ENCODE data around the gene ARHGAP44. TPM values are rescaled to one million over a fixed set of nuclear protein-coding genes. Genes with fewer than 3 reads are reported as not detected.
A peak's percentile ranks its signal among the peaks of the same experiment; 100 is the strongest.

ARHGAP44 gene
- total and polyA plus RNA-seq, 2 experiments from 2014 or later, result 4.6 to 5.4 TPM

GRCh38 chr17:12808723-12809122, 19.4 kb downstream of the ARHGAP44 start:
- TF ChIP-seq, protein P1, sequence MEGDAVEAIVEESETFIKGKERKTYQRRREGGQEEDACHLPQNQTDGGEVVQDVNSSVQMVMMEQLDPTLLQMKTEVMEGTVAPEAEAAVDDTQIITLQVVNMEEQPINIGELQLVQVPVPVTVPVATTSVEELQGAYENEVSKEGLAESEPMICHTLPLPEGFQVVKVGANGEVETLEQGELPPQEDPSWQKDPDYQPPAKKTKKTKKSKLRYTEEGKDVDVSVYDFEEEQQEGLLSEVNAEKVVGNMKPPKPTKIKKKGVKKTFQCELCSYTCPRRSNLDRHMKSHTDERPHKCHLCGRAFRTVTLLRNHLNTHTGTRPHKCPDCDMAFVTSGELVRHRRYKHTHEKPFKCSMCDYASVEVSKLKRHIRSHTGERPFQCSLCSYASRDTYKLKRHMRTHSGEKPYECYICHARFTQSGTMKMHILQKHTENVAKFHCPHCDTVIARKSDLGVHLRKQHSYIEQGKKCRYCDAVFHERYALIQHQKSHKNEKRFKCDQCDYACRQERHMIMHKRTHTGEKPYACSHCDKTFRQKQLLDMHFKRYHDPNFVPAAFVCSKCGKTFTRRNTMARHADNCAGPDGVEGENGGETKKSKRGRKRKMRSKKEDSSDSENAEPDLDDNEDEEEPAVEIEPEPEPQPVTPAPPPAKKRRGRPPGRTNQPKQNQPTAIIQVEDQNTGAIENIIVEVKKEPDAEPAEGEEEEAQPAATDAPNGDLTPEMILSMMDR (IDR thresholded peaks at IDR 0.05; ENCODE audit: poor library complexity), result no peak
- no peak overlapping the region for H2AFZ ChIP-seq
- no peaks in the 10 kb centered on the region for H3K27me3 ChIP-seq
- H4K20me1 ChIP-seq (ENCODE audit: insufficient read depth, poor library complexity, severe bottlenecking), result no peaks in the 10 kb centered on the region
- no peaks in the 10 kb centered on the region for H3K9me3 ChIP-seq (ENCODE audit: low read depth)
- H3K79me2 ChIP-seq, result no peaks in the 10 kb centered on the region
- no peak for DNase-seq (ENCODE audit: low spot score)
- WGBS (ENCODE audit: low lambda C conversion rate, missing lambda C conversion rate), result 90% methylated on average over 3 of the region's 3 CpGs
- H3K36me3 ChIP-seq (replicated peaks; ENCODE audit: insufficient read depth, low read depth), result no peaks in the 10 kb centered on the region
- H3K4me1 ChIP-seq (ENCODE audit: insufficient read depth), result no peaks in the 10 kb centered on the region
- H3K27ac ChIP-seq, result no peak overlapping the region
- H3K4me3 ChIP-seq, result no peak overlapping the region
- H3K9me2 ChIP-seq (replicated peaks; ENCODE audit: insufficient read depth), result no peaks in the 10 kb centered on the region
- no peak overlapping the region for H3K4me2 ChIP-seq

- Histone ChIP-seq H2AFZ (no peak overlapping the region), H3K36me3 (replicated peaks; ENCODE audit: insufficient read depth, low read depth) (no peaks in the 10 kb centered on the region), H3K27ac (no peak overlapping the region), H3K79me2 (no peaks in the 10 kb centered on the region), H3K9me3 (ENCODE audit: low read depth) (peaks cover 4% of the 10 kb centered on the region), H3K27me3 (no peaks in the 10 kb centered on the region), H3K4me1 (ENCODE audit: insufficient read depth) (no peaks in the 10 kb centered on the region), H3K4me3 (no peak overlapping the region), H4K20me1 (ENCODE audit: insufficient read depth, poor library complexity, severe bottlenecking) (no peaks in the 10 kb centered on the region), H3K4me2 (peak overlapping the region; percentile 9), H3K9me2 (replicated peaks; ENCODE audit: insufficient read depth) (no peaks in the 10 kb centered on the region)
- no peak for TF ChIP-seq EZH2phosphoT487 (IDR thresholded peaks at IDR 0.05; ENCODE audit: low read depth, severe bottlenecking, unreplicated experiment)
- TF ChIP-seq, protein P1 (IDR thresholded peaks at IDR 0.05; ENCODE audit: poor library complexity), result no peak
- no peak for TF ChIP-seq EZH2 (IDR thresholded peaks at IDR 0.05; ENCODE audit: borderline replicate concordance)
- WGBS (ENCODE audit: low lambda C conversion rate, missing lambda C conversion rate), result 50% methylated on average over 5 of the region's 5 CpGs
- no peak for DNase-seq (ENCODE audit: low spot score)
These were observed 23.6 kb downstream of the ARHGAP44 start for GRCh38 chr17:12812877-12813276.

DNA sequence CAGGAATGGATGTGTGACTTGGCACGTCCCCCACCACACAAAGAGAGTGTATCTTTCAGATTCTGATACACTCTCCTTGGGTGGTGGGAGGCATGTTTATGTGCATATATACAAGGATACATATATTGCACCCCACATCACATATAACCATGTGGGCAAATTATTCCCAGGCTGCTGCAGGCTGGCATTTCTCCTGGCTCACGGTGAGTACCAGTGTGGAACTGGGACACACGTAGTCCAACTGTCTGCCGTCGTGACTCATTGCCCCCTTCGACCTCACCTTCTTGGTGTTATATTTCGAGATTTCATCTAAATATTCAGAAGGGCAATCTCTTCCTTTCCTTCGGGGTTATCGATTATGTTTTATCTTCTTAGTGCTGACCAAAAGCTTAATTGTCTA, 24.4 kb downstream of the ARHGAP44 start:
- TF ChIP-seq, protein P1 (IDR thresholded peaks at IDR 0.05; ENCODE audit: poor library complexity), result no peak
- TF ChIP-seq EZH2phosphoT487 (IDR thresholded peaks at IDR 0.05; ENCODE audit: low read depth, severe bottlenecking, unreplicated experiment), result no peak
- Histone ChIP-seq H3K27ac (no peak overlapping the region), H3K4me1 (ENCODE audit: insufficient read depth) (no peaks in the 10 kb centered on the region), H3K9me2 (replicated peaks; ENCODE audit: insufficient read depth) (no peaks in the 10 kb centered on the region), H3K79me2 (no peaks in the 10 kb centered on the region), H3K9me3 (ENCODE audit: low read depth) (peaks cover 4% of the 10 kb centered on the region), H2AFZ (no peak overlapping the region), H3K4me2 (no peak overlapping the region), H4K20me1 (ENCODE audit: insufficient read depth, poor library complexity, severe bottlenecking) (no peaks in the 10 kb centered on the region), H3K4me3 (no peak overlapping the region), H3K27me3 (no peaks in the 10 kb centered on the region), H3K36me3 (replicated peaks; ENCODE audit: insufficient read depth, low read depth) (no peaks in the 10 kb centered on the region)
- 94% methylated on average over 9 of the region's 9 CpGs for WGBS (ENCODE audit: low lambda C conversion rate, missing lambda C conversion rate)
- no peak for DNase-seq (ENCODE audit: low spot score)

DNA sequence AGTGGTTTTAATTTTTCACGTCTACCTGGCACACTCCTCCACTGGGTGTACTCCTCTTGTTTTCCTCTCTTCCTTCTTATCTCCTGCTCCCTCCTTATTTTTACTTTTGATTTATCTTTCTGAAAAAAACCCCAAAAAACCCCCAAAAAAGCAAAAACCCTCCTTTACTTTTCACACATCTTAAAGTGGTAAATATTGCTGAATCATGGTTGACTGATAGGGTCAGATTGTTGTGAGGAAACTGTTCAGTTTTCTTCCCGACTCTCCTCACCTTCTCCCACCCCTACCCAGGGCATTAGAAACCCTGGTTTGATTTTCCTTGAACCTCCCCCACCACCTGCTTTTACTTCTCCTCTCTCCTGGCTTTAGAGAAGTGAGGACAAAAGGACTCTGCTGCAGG, 25.4 kb downstream of the ARHGAP44 start:
- Histone ChIP-seq H3K79me2 (no peaks in the 10 kb centered on the region), H3K27me3 (no peaks in the 10 kb centered on the region), H3K4me2 (no peak overlapping the region), H3K4me3 (no peak overlapping the region), H3K36me3 (replicated peaks; ENCODE audit: insufficient read depth, low read depth) (no peaks in the 10 kb centered on the region), H4K20me1 (ENCODE audit: insufficient read depth, poor library complexity, severe bottlenecking) (no peaks in the 10 kb centered on the region), H2AFZ (no peak overlapping the region), H3K4me1 (ENCODE audit: insufficient read depth) (no peaks in the 10 kb centered on the region), H3K9me2 (replicated peaks; ENCODE audit: insufficient read depth) (no peaks in the 10 kb centered on the region), H3K27ac (no peak overlapping the region), H3K9me3 (ENCODE audit: low read depth) (peaks cover 4% of the 10 kb centered on the region)
- no peak for DNase-seq (ENCODE audit: low spot score)
- WGBS (ENCODE audit: low lambda C conversion rate, missing lambda C conversion rate), result 89% methylated on average over 2 of the region's 2 CpGs
- TF ChIP-seq EZH2phosphoT487 (IDR thresholded peaks at IDR 0.05; ENCODE audit: low read depth, severe bottlenecking, unreplicated experiment), result no peak
- no peak for TF ChIP-seq EZH2 (IDR thresholded peaks at IDR 0.05; ENCODE audit: borderline replicate concordance)
- TF ChIP-seq, protein P1 (IDR thresholded peaks at IDR 0.05; ENCODE audit: poor library complexity), result no peak
